Kidney glomerular epithelial cell (primary cell): ENCODE measurements around the gene MAX.
"Not testable (repeated sequence)": the region's sequence is repeated elsewhere in the genome, so short reads cannot be mapped to it uniquely, and the experiment has no call there.

Experiments
- DNase-seq: peaks from one replicate; lab custom pipeline; 2025; lab: John Stamatoyannopoulos, UW

Gene MAX

DNA sequence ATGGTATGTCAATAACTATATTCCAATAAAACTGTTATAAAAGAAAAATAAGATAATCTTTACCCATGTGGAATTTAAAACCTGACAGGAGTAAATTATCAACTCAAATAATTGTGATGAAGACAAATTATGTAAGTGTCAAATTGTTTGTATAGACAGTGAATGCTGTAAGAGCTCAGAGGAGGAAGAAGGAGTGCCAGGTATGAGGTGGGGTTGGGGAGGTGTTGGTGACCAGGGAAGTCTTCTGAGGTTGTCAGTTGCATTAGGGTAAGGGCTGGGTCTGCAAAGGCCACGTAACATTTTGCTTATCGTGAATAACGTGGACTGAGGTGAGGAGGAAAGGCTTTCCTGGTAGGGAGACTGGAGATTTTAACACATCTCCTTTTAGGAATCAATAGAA, 2.5 kb upstream of the MAX start:
- no peak for DNase-seq

DNA sequence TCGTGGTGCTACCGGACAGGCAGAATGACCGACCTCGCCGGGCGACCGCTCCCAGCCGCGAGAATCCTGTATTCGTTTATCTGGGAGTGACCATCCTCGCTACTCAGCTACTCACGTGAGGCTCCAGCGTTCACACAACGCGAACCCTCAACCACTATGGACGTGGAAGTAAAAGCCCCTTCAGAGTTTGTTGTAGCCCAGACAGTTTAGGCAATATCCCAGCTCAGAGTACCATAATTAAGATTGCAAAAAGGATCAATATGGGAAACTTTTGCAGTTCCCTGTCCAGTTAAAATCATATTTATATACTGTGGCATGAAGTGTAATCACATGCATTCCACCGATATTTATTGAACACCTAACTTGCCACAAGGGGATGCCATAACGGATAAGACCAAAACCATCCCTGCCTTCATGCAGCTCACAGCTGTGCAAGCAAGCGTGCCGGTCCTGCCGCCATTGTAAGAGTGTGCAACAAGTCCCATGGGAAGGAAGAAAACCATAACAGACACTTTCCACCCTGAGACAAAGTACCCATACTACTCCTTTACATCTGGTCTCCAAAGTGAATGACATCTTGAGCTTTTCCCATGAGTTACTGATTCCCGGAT, 938 bp upstream of the MAX start:
- no peak for DNase-seq

DNA sequence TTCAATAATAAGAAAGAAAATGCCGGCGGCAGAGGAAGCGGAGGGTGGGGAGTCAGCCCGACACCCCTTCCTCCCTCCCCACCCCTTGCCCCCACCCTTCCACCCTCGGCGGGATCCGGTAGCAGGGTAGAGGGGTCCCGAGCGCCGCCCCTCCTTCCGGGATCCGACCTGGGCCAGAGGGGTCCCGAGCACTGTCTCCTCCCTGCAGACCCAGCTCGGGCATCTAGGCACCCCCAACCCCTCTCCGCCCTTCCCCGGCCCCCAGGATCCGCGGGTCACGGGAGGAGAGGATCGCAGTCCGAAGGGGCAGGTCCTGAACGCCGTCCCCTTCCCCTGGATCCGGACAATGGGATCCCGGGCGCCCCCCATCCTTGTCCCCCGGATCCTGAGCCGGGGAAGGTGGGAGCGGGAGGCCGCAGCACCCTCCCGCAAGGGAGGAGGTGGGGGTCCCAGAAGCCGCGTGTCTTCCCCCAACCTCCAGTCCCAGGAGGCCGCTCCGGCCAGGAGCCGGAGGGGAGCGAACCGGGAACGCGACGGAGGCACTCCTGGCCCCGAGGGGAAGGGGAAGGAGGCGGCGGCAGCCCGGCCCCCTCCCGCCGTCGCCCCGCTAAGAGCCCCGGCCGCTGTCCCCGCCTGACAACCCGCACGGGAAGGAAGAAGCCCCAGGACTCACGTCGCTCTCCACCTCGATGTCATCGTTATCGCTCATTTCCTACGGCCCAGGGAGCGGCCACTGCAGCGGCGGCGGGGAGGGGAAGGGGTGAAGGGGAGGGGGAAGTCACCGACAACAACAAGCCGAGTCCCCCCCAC, 481 bp downstream of the MAX start:
- no peak for DNase-seq

GRCh38 chr14:65100922-65101541, 1.3 kb downstream of the MAX start:
- DNase-seq = peak; percentile 22

DNA sequence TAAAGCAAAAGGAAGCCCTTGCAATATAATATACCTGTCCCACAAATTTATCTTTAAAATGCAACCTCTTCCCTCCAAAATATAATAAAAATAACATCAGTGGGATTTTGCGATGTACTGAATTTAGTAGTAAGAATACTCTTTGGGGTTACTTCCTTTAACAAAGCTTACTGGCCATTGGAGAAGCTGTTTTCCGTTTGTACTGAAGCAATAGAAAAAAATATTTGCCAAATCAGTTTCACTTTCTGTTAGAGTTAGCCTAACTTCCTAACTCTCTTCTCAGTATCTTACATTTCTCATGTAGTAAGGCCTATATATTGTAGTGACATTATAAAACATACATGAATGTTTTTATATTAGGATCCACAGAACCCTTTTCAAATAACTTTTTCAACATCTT, 3.7 kb downstream of the MAX start:
- peak; percentile 13 for DNase-seq

GRCh38 chr14:65096323-65097089, 5.8 kb downstream of the MAX start:
- DNase-seq = no peak

GRCh38 chr14:65095633-65096205, 6.6 kb downstream of the MAX start:
- DNase-seq = no peak

GRCh38 chr14:65092349-65092748, 10.0 kb downstream of the MAX start:
- DNase-seq = no peak

GRCh38 chr14:65087835-65088234, 14.5 kb downstream of the MAX start:
- not testable (repeated sequence) for DNase-seq

DNA sequence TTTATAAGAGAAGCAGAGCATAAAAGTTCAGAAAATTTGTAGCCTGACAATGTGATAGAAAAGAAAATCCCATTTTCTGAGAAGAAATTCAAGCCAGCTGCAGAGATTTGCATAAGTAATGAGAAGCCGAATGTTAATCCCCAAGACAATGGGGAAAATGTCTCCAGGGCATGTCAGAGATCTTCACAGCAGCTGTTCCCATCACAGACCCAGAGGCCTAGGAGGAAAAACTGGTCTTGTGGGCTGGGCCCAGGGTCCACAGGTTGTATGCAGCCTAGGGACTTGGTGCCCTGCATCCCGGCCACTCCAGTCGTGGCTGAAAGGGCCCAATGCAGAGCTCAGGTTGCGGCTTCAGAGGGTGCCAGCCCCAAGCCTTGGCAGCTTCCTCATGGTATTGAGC, 15.6 kb downstream of the MAX start:
- DNase-seq = not testable (repeated sequence)

GRCh38 chr14:65084554-65085505, 17.5 kb downstream of the MAX start:
- DNase-seq = no peak

- no peak for DNase-seq
Measured at GRCh38 chr14:65082930-65083329, 19.4 kb downstream of the MAX start.

DNA sequence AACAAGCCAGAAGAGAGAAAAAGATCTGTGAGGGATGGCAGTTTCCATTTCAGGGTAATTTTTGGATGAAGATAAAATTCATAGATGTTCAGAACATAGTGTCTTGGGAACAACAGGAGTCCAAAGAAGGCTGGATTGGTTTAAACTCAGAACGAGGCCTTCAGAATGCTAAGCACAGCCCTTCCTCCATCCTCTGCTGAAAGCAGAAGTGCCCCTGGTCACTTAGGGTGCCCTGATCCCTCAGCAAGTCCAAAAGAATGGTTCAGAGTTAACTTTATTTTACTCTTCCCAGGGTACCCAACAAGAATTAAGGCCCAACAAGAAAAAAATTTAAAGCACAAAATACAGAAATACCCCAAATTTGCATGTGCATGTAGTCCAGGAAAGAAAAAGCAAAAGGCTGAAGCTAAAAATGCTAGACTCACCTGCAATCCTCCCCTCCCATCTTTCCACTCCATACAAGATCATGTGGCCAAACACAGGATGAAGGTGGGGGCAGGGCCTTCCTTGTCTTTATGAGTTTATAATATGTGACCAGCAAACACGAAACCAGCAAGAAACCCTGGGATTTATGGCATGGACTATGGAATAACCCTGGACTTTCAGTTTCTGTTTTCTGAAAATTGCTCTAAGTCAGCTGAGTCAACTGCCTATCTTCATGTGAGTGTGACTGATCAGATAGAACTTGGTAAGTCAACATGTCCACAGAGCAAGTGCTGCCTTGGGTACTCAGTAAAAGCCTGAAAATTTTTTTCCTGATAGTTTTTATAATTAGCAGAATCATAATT, 21.2 kb downstream of the MAX start:
- DNase-seq = no peak

DNA sequence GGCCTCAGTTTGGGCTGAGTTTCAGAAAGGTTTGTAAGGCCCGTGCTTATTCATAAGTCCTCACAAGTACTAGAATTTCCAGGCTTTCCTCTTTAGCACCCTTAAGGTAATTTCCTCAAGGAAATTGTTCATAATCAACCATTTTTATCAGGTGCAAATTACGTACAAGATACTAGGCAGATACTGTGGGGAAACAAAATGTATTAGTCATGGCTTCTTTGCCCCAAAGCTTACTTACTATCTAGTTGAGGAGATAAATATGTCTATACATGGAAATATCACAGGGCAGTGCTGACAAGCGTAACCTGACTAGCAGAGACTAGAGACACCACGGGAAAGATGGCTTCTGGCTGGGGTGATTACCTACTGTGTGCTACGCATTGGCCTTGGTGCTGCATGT, 22.5 kb downstream of the MAX start:
- DNase-seq = no peak

DNA sequence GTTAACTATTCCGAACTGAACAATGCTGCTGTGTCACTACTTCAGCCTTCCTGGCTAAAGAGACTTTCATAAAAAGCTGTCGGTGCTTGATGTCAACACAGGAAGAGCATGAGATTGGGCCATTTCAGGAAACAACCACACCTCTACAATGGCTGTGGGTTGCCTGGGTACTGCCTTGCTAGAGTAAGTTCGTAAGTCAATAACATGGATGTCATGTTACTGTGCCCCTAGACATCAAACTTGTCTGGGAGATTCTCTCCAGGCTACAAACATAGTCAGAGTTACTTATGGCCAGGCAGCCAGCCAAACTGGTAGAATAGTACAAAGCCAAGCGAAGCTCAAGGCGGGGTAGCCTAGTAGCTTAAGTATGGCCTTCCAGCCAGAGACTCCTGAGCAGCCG, 23.1 kb downstream of the MAX start:
- DNase-seq = no peak

DNA sequence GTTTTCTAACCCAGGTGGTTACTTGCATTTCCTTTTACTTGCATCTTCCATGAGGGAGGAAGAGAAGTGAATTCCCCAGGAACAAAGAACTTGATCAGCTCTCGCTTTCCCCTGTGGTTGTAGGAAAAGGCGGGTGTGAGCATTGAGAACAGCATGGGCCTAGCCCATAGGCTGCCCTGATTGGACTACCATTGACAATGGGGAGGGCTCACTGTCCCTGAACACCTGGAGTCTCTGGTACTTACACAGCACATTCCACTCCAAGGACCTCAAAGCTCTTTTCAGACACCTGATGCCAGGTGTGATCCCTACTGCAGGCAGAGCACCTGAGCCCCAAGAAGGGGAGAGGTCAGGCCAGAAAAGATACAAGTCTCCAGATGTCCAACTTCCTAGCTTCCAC, 25.0 kb downstream of the MAX start:
- no peak for DNase-seq

DNA sequence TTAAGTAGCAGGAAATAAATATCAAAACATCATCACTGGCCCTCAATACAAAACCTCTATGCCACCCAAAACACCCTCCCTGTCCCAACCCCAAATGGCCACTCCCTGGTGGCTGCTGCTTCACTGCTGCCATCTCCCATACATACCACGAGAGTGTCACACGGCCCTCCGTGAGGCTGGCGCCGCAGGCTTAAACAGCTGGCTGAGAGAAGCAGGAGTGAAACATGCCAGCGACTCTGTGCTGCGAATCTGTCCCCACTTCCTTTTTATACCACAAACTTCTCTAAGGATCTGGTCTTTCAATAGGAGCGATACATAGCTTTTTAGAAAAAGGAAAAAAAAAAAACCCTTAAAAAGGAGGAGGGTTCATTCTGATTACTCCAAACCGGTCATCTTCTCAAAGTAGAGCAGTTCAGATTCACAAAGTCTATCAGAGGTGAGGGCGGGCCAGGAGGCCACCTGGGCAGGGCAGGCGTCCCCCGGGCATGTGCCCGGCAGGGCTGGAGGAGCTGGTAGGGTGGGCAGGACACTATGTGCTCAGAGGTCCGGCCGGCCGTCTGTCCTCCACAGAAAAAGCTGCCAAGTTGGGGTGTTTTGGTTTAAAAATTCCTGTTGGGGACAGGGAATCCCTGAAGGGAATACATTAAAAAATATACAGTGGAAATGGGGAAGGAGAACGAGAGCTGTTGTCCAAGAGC, 26.5 kb downstream of the MAX start:
- DNase-seq = no peak

- no peak for DNase-seq
Measured at GRCh38 chr14:65074449-65075150, 27.7 kb downstream of the MAX start.

DNA sequence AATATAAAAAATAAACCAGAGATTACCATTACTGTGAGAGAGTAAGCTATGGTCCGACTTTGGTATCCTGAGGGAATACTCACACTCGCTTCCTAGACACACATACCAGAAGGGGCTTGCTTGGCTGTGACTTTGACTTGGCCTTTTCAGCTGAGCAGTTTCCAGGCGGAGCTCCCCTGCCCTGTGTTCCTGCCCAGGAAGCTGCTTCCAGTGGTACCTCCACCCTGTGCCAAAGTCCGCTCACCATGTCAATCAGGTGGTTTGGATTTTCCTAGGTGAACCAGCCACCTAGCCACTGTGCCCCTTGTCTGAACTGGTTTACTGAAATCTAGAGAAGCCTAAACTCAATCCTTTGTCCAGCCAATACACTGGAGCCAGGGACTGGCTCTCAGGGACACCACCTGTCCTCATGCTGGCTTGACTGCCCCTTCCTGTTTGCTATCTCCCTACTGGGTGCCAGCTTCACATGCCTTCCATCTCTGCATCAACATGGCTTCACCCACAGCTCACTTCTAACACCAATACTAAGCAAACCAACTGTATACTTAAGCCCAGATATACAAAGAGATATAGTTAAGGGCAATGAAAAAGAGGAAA, 28.6 kb downstream of the MAX start:
- DNase-seq = no peak
